ENCODE measurements around the gene XYLT1.
A peak's percentile ranks its signal among the peaks of the same experiment; 100 is the strongest.

The XYLT1 gene

GRCh38 chr16:17213025-17213424, 257.7 kb downstream of the XYLT1 start:
- no peak for DNase-seq

GRCh38 chr16:17212606-17213005, 258.2 kb downstream of the XYLT1 start:
- DNase-seq, result no peak

- no peak for DNase-seq
Observed at GRCh38 chr16:17211797-17212196, 259.0 kb downstream of the XYLT1 start.

GRCh38 chr16:17206712-17207111, 264.0 kb downstream of the XYLT1 start:
- no peak for DNase-seq

GRCh38 chr16:17205279-17206211, 265.2 kb downstream of the XYLT1 start:
- peak; percentile 85 for DNase-seq

GRCh38 chr16:17204644-17205043, 266.1 kb downstream of the XYLT1 start:
- no peak for DNase-seq

- DNase-seq, result no peak
Observed at GRCh38 chr16:17204206-17204605, 266.6 kb downstream of the XYLT1 start.

GRCh38 chr16:17203424-17203823, 267.3 kb downstream of the XYLT1 start:
- DNase-seq, result no peak

- DNase-seq, result no peak
Observed at GRCh38 chr16:17199135-17199534, 271.6 kb downstream of the XYLT1 start.

- DNase-seq, result no peak
Observed at GRCh38 chr16:17196526-17196925, 274.2 kb downstream of the XYLT1 start.

GRCh38 chr16:17194190-17194780, 276.5 kb downstream of the XYLT1 start:
- DNase-seq, result no peak

- no peak for DNase-seq
Observed at GRCh38 chr16:17193566-17194100, 277.1 kb downstream of the XYLT1 start.

GRCh38 chr16:17184026-17184425, 286.7 kb downstream of the XYLT1 start:
- no peak for DNase-seq

- no peak for DNase-seq
Observed at GRCh38 chr16:17177959-17178905, 292.5 kb downstream of the XYLT1 start.

- no peak for DNase-seq
Observed at GRCh38 chr16:17177242-17177958, 293.4 kb downstream of the XYLT1 start.

GRCh38 chr16:17176199-17176598, 294.6 kb downstream of the XYLT1 start:
- no peak for DNase-seq

- DNase-seq, result no peak
Observed at GRCh38 chr16:17173281-17173680, 297.5 kb downstream of the XYLT1 start.

- peak; percentile 19 for DNase-seq
Observed at GRCh38 chr16:17171250-17172143, 299.3 kb downstream of the XYLT1 start.

- DNase-seq, result no peak
Observed at GRCh38 chr16:17170435-17170834, 300.3 kb downstream of the XYLT1 start.

GRCh38 chr16:17168181-17168580, 302.6 kb downstream of the XYLT1 start:
- no peak for DNase-seq

- no peak for DNase-seq
Observed at GRCh38 chr16:17166095-17166494, 304.7 kb downstream of the XYLT1 start.

Measured in DMS79 treated with DMSO at 0.1 percent for 48 hours (cell line).